Measurements from ENCODE around the gene ZKSCAN3.
"Not testable (repeated sequence)": the region's sequence is repeated elsewhere in the genome, so short reads cannot be mapped to it uniquely, and the experiment has no call there.

DNA sequence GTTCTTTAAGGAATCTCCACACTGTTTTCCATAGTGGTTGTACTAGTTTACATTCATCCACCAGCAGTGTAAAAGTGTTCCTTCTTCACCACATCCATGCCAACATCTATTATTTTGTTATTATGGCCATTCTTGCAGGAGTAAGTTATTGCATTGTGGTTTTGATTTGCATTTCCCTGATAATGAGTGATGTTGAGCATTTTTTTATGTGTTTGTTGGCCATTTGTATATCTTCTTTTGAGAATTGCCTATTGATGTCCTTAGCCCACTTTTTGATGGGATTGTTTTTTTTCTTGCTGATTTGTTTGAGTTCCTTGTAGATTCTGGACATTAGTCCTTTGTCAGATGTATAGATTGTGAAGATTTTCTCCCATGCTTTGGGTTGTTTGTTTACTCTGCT is 43.4 kb upstream of the ZKSCAN3 start:
- TF ChIP-seq, protein P1, sequence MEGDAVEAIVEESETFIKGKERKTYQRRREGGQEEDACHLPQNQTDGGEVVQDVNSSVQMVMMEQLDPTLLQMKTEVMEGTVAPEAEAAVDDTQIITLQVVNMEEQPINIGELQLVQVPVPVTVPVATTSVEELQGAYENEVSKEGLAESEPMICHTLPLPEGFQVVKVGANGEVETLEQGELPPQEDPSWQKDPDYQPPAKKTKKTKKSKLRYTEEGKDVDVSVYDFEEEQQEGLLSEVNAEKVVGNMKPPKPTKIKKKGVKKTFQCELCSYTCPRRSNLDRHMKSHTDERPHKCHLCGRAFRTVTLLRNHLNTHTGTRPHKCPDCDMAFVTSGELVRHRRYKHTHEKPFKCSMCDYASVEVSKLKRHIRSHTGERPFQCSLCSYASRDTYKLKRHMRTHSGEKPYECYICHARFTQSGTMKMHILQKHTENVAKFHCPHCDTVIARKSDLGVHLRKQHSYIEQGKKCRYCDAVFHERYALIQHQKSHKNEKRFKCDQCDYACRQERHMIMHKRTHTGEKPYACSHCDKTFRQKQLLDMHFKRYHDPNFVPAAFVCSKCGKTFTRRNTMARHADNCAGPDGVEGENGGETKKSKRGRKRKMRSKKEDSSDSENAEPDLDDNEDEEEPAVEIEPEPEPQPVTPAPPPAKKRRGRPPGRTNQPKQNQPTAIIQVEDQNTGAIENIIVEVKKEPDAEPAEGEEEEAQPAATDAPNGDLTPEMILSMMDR (IDR thresholded peaks at IDR 0.05): not testable (repeated sequence)
- not testable (repeated sequence) for TF ChIP-seq EZH2, EZH2phosphoT487 (IDR thresholded peaks at IDR 0.05)
